GM10266 (cell line): Measurements from ENCODE around the gene ZNF844.

Source experiments
- DNase-seq: peaks from one replicate; pipeline ENCODE4 v3.0.0; 2012; ENCODE audit errors: extremely low spot score
- TF ChIP-seq, protein P1 (sequence below): IDR thresholded peaks from 2 replicates; pipeline ENCODE4 v1.5.1; 2012; ENCODE audit warnings: mild to moderate bottlenecking, low read depth; ENCODE audit not compliant: control insufficient read depth, insufficient read depth; ENCODE audit errors: missing control alignments

The ZNF844 gene

DNA sequence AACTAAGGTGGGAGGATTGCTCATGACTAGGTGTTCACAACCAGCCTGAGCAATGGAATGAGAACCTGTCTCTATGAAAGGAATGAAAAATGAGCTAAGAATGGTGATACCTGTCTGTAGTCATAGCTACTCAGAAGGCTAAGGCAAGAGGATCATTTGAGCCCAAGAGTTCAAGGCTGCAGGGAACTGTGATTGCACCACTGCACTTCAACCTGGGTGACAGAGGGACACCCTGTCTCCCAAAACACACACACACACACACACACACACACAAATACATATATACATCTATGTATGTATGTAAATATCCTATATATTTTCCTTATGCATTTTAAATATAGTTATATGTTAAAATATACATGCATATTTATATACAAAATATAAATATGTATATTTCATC is 21.6 kb upstream of the ZNF844 start:
- DNase-seq: no peak
- TF ChIP-seq, protein P1, sequence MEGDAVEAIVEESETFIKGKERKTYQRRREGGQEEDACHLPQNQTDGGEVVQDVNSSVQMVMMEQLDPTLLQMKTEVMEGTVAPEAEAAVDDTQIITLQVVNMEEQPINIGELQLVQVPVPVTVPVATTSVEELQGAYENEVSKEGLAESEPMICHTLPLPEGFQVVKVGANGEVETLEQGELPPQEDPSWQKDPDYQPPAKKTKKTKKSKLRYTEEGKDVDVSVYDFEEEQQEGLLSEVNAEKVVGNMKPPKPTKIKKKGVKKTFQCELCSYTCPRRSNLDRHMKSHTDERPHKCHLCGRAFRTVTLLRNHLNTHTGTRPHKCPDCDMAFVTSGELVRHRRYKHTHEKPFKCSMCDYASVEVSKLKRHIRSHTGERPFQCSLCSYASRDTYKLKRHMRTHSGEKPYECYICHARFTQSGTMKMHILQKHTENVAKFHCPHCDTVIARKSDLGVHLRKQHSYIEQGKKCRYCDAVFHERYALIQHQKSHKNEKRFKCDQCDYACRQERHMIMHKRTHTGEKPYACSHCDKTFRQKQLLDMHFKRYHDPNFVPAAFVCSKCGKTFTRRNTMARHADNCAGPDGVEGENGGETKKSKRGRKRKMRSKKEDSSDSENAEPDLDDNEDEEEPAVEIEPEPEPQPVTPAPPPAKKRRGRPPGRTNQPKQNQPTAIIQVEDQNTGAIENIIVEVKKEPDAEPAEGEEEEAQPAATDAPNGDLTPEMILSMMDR: no peak

- DNase-seq: no peak
- TF ChIP-seq, protein P1: no peak
Measured at GRCh38 chr19:12043752-12044422, 20.6 kb upstream of the ZNF844 start.

GRCh38 chr19:12047868-12048267 is 16.7 kb upstream of the ZNF844 start:
- TF ChIP-seq, protein P1: no peak

GRCh38 chr19:12052091-12052496 is 12.4 kb upstream of the ZNF844 start:
- TF ChIP-seq, protein P1: no peak
- DNase-seq: no peak

More at GRCh38 chr19:12047868-12048267, 16.7 kb upstream of the ZNF844 start:
- no peak for DNase-seq

GRCh38 chr19:12052497-12053169 is 11.9 kb upstream of the ZNF844 start, which contains the start of gene ZNF878:
Gene ZNF878 (minus strand): TSS chr19:12052961. CDS start chr19:12052801, 160 bp downstream.
- DNase-seq: peak; percentile 88
- TF ChIP-seq, protein P1: peak; percentile 38

DNA sequence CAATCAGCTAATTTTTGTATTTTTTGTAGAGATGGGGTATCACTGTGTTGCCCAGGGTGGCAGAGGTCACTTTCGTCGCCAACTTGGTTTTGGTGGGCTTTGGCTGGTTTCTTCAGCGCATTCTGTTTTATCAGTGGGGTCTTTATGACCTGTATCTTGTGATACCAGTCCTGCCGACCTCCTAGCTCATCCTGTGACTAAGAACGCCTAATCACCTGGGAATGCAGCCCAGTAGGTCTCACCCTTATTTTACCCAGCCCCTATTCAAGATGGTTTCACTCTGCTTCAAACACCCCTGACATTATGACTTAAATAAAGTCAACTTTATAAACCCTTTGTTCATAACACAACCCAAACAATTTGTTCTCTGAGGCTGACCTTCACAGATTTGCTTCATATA is 8.7 kb upstream of the ZNF844 start:
- TF ChIP-seq, protein P1: no peak
- no peak for DNase-seq
